B cell (primary cell): Measurements from ENCODE around the gene RAB26. TPM values are rescaled to one million over a fixed set of nuclear protein-coding genes. Genes with fewer than 3 reads are reported as not detected.
A peak's percentile ranks its signal among the peaks of the same experiment; 100 is the strongest.

Experiments used
- ATAC-seq: fragments of 200-7000 bp; cut with Tn5 transposase; one replicate; pipeline ENCODE4 v1.10.0; 2021; ENCODE audit warnings: low read depth, mild to moderate bottlenecking, moderate number of reproducible peaks, moderate library complexity
- CTCF ChIA-PET: fragments of 350-600 bp; sonication (Branson Sonifier 250); formaldehyde crosslinking; loops from one replicate; lab custom pipeline; 2021; ENCODE audit warnings: antibody characterized with exemption, inconsistent platforms; lab: Charles Lee
- POLR2A ChIA-PET: fragments of 350-600 bp; sonication (Branson Sonifier 250); formaldehyde crosslinking; loops from one replicate; lab custom pipeline; 2021; ENCODE audit warnings: antibody characterized with exemption; lab: Charles Lee
- DNase-seq: peaks from one replicate; pipeline ENCODE4 v3.0.0; 2013
- H2AFZ ChIP-seq: 2 replicates; pipeline ENCODE4 v1.6.1; 2012; ENCODE audit warnings: mild to moderate bottlenecking, low read depth, low read length; ENCODE audit not compliant: insufficient read depth, poor library complexity, severe bottlenecking
- H3K27ac ChIP-seq, 2 donors: 1 replicate in 1 of 2; 2 replicates in 1 of 2; pipeline ENCODE4 v1.5.1; 2012 to 2013; ENCODE audit warnings: low read length in 2 of 2, mild to moderate bottlenecking in 2 of 2, moderate library complexity in 1 of 2
- H3K27me3 ChIP-seq, 4 experiments: fragments of 200-600 bp in 1 of 4; sonication (generic) in 1 of 4; replicated peaks in 1 of 4; 1 replicate in 2 of 4; 2 replicates in 2 of 4; pipeline versions ENCODE4 v1.6.1 to v1.7.0; 2013 to 2016; ENCODE audit warnings: low read length in 3 of 4, mild to moderate bottlenecking in 2 of 4, mixed read lengths in 1 of 4, moderate library complexity in 1 of 4; ENCODE audit not compliant: insufficient read depth in 4 of 4, control insufficient read depth in 3 of 4; ENCODE audit errors: control extremely low read depth in 1 of 4
- H3K36me3 ChIP-seq, 2 experiments: replicated peaks in 1 of 2; 1 replicate in 1 of 2; 2 replicates in 1 of 2; pipeline versions ENCODE4 v1.6.1 to v1.7.1; 2013; ENCODE audit warnings: low read length in 1 of 2; ENCODE audit not compliant: insufficient read depth in 2 of 2, control insufficient read depth in 1 of 2; ENCODE audit errors: control extremely low read depth in 1 of 2, extremely low read depth in 1 of 2
- H3K4me1 ChIP-seq, 2 donors: fragments of 200-600 bp in 1 of 2; sonication (generic) in 1 of 2; 1 replicate in 1 of 2; 2 replicates in 1 of 2; pipeline versions ENCODE4 v1.5.1 to v1.6.1; 2013 to 2017; ENCODE audit warnings: low read length in 2 of 2; ENCODE audit not compliant: control insufficient read depth in 2 of 2, insufficient read depth in 2 of 2
- H3K4me2 ChIP-seq: replicated peaks from 2 replicates; pipeline ENCODE3; 2012; ENCODE audit warnings: mild to moderate bottlenecking, low read depth, low read length; ENCODE audit not compliant: poor library complexity, severe bottlenecking
- H3K4me3 ChIP-seq, 5 experiments: fragments of 200-600 bp in 1 of 5; sonication (generic) in 1 of 5; 1 replicate in 3 of 5; 2 replicates in 2 of 5; pipeline versions ENCODE4 v1.5.1 to v1.7.0; 2011 to 2016; ENCODE audit warnings: low read length in 4 of 5, mild to moderate bottlenecking in 4 of 5, low read depth in 2 of 5, control low read depth in 1 of 5, moderate library complexity in 1 of 5; ENCODE audit not compliant: insufficient read depth in 1 of 5; ENCODE audit errors: control extremely low read depth in 1 of 5, extremely low read depth in 1 of 5
- H3K79me2 ChIP-seq: fragments of 200-600 bp; sonication (generic); one replicate; pipeline ENCODE4 v1.6.0; 2016; ENCODE audit warnings: low read length; ENCODE audit not compliant: control insufficient read depth, insufficient read depth
- H3K9ac ChIP-seq: fragments of 200-600 bp; sonication (generic); 2 replicates; pipeline ENCODE4 v1.6.1; 2017; ENCODE audit warnings: mild to moderate bottlenecking, low read length, moderate library complexity
- H3K9me3 ChIP-seq, 3 donors: one replicate each; pipeline versions ENCODE4 v1.6.1 to v1.7.1; 2013; ENCODE audit warnings: low read length in 2 of 3; ENCODE audit not compliant: control insufficient read depth in 2 of 3, insufficient read depth in 1 of 3; ENCODE audit errors: control extremely low read depth in 1 of 3
- H4K20me1 ChIP-seq: 2 replicates; pipeline ENCODE4 v1.6.0; 2012; ENCODE audit warnings: mild to moderate bottlenecking, low read length; ENCODE audit not compliant: insufficient read depth, control insufficient read depth, poor library complexity, severe bottlenecking
- H3K27ac Mint-ChIP-seq: one replicate; pipeline ENCODE4 v1.8.0; 2021; ENCODE audit warnings: mixed read lengths
- H3K27me3 Mint-ChIP-seq: one replicate; pipeline ENCODE4 v1.8.0; 2021; ENCODE audit warnings: mixed read lengths
- H3K4me1 Mint-ChIP-seq: one replicate; pipeline ENCODE4 v1.8.0; 2021; ENCODE audit warnings: mixed read lengths
- H3K4me3 Mint-ChIP-seq: one replicate; pipeline ENCODE4 v1.8.0; 2021; ENCODE audit warnings: mixed read lengths
- H3K9me3 Mint-ChIP-seq: one replicate; pipeline ENCODE4 v1.8.0; 2022; ENCODE audit warnings: mixed read lengths; ENCODE audit not compliant: insufficient read depth
- CTCF ChIP-seq: fragments of 200-600 bp; IDR thresholded peaks from one replicate; pipeline ENCODE4 v1.8.0; 2022; ENCODE audit warnings: antibody characterized with exemption, mild to moderate bottlenecking
- EZH2 ChIP-seq: IDR thresholded peaks from 2 replicates; pipeline ENCODE4 v1.6.1; 2012; ENCODE audit warnings: borderline replicate concordance, low read depth, mild to moderate bottlenecking, moderate library complexity, low read length; ENCODE audit not compliant: insufficient read depth, poor library complexity, severe bottlenecking
- WGBS: methylation state at CpG from one replicate; pipeline ENCODE4 v1.1.5; 2013; ENCODE audit warnings: missing lambda C conversion rate; ENCODE audit not compliant: insufficient coverage; 5-methylcytosine and 5-hydroxymethylcytosine counted together
- intact Hi-C: fragments of 100-400 bp; cut with micrococcal nuclease; formaldehyde crosslinking; loops from one replicate; pipeline ENCODE4 v1.10.0; 2022
- polyA plus RNA-seq: library from polyadenylated mRNA; depleted of rRNA; stranded (reverse); fragments of >200 nt; gene quantifications from 2 replicates; pipeline ENCODE4 v1.2.3, GENCODE V29; 2012
- total RNA-seq, 2 donors: library from RNA; stranded (reverse); fragments of 120-200 nt in 1 of 2; gene quantifications; 1 replicate in 1 of 2; 2 replicates in 1 of 2; pipeline versions ENCODE4 v1.2.3 to v1.2.4, GENCODE V29; 2013 to 2022

RAB26 gene
- total and polyA plus RNA-seq, 2 donors (not counting 1 experiment from before 2014, with no cell fraction given), result 0.62 to 1.2 TPM

DNA sequence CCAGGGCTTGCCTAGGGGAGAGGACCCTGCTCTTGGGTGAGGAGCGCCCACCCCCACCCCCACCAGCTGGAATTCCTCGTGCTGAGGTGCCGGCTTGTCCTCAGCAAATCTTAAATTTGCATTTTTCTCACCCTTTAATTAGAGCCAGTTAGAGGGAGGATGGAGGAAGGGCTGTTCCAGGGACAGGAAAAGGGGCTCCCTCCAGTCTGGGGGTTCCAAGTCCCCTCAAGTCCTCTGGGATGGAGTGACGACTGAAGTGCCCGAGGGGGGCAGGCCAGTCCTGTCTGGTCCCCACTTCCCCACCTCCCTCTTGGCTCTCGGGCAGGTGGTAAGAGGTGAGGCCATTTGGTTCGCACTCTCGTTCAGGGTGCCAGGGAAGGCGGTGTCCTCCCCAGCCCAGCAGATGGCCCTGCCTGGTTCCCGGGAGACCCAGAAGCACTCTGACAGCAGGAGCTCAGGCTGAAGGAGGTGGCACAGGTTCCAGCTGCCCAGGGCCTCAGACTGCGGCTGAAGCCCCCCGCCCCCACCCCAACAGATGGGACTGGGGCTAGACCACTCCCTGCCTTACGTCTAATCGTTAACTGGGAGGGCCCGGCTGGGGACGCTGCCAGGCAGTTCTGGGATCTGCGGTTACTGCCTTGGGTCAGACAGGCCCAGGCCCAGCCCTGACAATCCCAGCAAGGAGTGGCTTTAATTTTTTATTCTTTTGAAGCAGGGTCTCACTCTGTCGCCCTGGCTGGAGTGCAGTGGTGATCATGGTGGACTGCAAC is 2.2 kb downstream of the RAB26 start:
- no peak overlapping the region for H2AFZ ChIP-seq
- peak overlapping the region; percentile 93 for H3K4me2 ChIP-seq
- ATAC-seq, result no peak
- peaks cover 42% of the 10 kb centered on the region for H3K79me2 ChIP-seq
- no peaks in the 10 kb centered on the region for H3K9me3 Mint-ChIP-seq
- peak overlapping the region; percentile 60 for H3K4me3 Mint-ChIP-seq
- no peak overlapping the region for H3K9ac ChIP-seq
- H3K27ac Mint-ChIP-seq, result no peak overlapping the region
- no peak for DNase-seq
- peaks cover 51 to 70% of the 10 kb centered on the region in 2 donors for H3K4me1 ChIP-seq
- H3K27me3 ChIP-seq, result peaks cover 0 to 4% (median 0%) of the 10 kb centered on the region in 4 experiments
- ChIA-PET POLR2A (interaction anchor here (0.6 kb wide), 2 partner anchors 169 to 202 kb away, joined by 6 read pairs; no protein-coding TSS in a partner anchor), CTCF (interaction anchor here (0.9 to 5.9 kb wide), 4 partner anchors 10 to 128 kb away, joined by 4 to 72 read pairs (median 6); no protein-coding TSS in a partner anchor)
- peaks cover 64% of the 10 kb centered on the region for H4K20me1 ChIP-seq
- no peak for TF ChIP-seq EZH2
- TF ChIP-seq CTCF, result no peak
- H3K4me3 ChIP-seq, result no peak overlapping the region
- no peaks in the 10 kb centered on the region for H3K9me3 ChIP-seq
- intact Hi-C loops, result loop anchor here (10.0 kb wide), 1 partner anchor 754 kb away; no protein-coding TSS in a partner anchor
- WGBS, result 71% methylated on average over 12 of the region's 18 CpGs
- no peak overlapping the region for H3K27ac ChIP-seq
- H3K27me3 Mint-ChIP-seq, result no peaks in the 10 kb centered on the region
- H3K36me3 ChIP-seq, result peaks cover 0 to 18% of the 10 kb centered on the region in 2 experiments
- peaks cover 49% of the 10 kb centered on the region for H3K4me1 Mint-ChIP-seq
